ENCODE measurements around the gene FMR1NB.

DNA sequence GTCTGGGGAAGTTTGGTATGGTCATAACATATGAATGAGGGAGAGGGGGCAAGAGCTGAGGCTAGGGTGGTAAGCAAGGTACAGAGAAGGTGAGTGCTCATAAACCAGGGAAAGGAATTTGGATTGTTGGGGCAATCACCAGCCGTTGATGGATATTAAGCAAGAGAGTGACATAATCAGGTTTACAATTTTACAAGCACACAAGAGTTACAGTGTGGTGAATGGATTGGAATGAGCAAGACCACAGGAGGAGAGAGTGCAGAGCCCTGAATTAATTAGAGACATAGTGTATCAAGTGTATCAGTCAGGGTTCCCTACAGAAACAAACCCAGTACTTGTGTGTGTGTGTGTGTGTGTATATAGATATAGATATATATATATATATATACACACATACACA, 18.7 kb upstream of the FMR1NB start:
- no peak for TF ChIP-seq POLR2AphosphoS5 (IDR thresholded peaks at IDR 0.05; ENCODE audit: insufficient read depth in 1 of 2, low read depth in 1 of 2)
- TF ChIP-seq, protein P1, sequence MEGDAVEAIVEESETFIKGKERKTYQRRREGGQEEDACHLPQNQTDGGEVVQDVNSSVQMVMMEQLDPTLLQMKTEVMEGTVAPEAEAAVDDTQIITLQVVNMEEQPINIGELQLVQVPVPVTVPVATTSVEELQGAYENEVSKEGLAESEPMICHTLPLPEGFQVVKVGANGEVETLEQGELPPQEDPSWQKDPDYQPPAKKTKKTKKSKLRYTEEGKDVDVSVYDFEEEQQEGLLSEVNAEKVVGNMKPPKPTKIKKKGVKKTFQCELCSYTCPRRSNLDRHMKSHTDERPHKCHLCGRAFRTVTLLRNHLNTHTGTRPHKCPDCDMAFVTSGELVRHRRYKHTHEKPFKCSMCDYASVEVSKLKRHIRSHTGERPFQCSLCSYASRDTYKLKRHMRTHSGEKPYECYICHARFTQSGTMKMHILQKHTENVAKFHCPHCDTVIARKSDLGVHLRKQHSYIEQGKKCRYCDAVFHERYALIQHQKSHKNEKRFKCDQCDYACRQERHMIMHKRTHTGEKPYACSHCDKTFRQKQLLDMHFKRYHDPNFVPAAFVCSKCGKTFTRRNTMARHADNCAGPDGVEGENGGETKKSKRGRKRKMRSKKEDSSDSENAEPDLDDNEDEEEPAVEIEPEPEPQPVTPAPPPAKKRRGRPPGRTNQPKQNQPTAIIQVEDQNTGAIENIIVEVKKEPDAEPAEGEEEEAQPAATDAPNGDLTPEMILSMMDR (IDR thresholded peaks at IDR 0.05) = no peak
